Keratinocyte (primary cell): Measurements from ENCODE around the gene TAOK2. TPM values are rescaled to one million over a fixed set of nuclear protein-coding genes. Genes with fewer than 3 reads are reported as not detected.

Experiments used
- DNase-seq: peaks from one replicate; pipeline ENCODE4 v3.0.0-alpha.2; 2011; ENCODE audit warnings: low read depth, missing footprints, low spot score
- FAIRE-seq: peaks from 2 replicates; lab custom pipeline; 2011; peaks lifted over from hg19 to GRCh38; lab: Jason Lieb, UNC
- H2AFZ ChIP-seq: 2 replicates; pipeline ENCODE4 v1.6.0; 2012; ENCODE audit warnings: low read length, control low read depth, inconsistent platforms; ENCODE audit not compliant: control insufficient read depth
- H3K27ac ChIP-seq: 2 replicates; pipeline ENCODE4 v1.5.1; 2011; ENCODE audit warnings: low read length; ENCODE audit not compliant: control insufficient read depth, insufficient read depth
- H3K27me3 ChIP-seq: 3 replicates; pipeline ENCODE4 v1.6.0; 2011; ENCODE audit warnings: low read length; ENCODE audit not compliant: control insufficient read depth, insufficient read depth; ENCODE audit errors: extremely low read depth
- H3K36me3 ChIP-seq, 2 experiments: 2 replicates in 1 of 2; 3 replicates in 1 of 2; pipeline ENCODE4 v1.5.1; 2011; ENCODE audit warnings: low read length in 2 of 2, mild to moderate bottlenecking in 1 of 2; ENCODE audit not compliant: control insufficient read depth in 2 of 2, insufficient read depth in 2 of 2; ENCODE audit errors: extremely low read depth in 1 of 2
- H3K4me1 ChIP-seq: 3 replicates; pipeline ENCODE4 v1.5.1; 2011; ENCODE audit warnings: low read length; ENCODE audit not compliant: control insufficient read depth, insufficient read depth; ENCODE audit errors: extremely low read depth
- H3K4me2 ChIP-seq: 3 replicates; pipeline ENCODE4 v1.6.0; 2011; ENCODE audit warnings: low read depth, low read length; ENCODE audit not compliant: control insufficient read depth, insufficient read depth; ENCODE audit errors: extremely low read depth
- H3K4me3 ChIP-seq, 3 experiments: fragments of 200-600 bp in 1 of 3; sonication (generic) in 1 of 3; 2 replicates in 2 of 3; 3 replicates in 1 of 3; pipeline ENCODE4 v1.5.1; 2011 to 2016; ENCODE audit warnings: low read length in 3 of 3, mild to moderate bottlenecking in 3 of 3, control low read depth in 2 of 3, inconsistent platforms in 1 of 3, low read depth in 1 of 3, mixed read lengths in 1 of 3, mixed run types in 1 of 3, moderate library complexity in 1 of 3; ENCODE audit not compliant: control insufficient read depth in 2 of 3, insufficient read depth in 2 of 3; ENCODE audit errors: extremely low read depth in 1 of 3
- H3K79me2 ChIP-seq: 2 replicates; pipeline ENCODE4 v1.6.0; 2012; ENCODE audit warnings: low read length; ENCODE audit not compliant: control insufficient read depth, insufficient read depth
- H3K9ac ChIP-seq: 3 replicates; pipeline ENCODE4 v1.6.0; 2011; ENCODE audit warnings: low read length; ENCODE audit not compliant: control insufficient read depth, insufficient read depth; ENCODE audit errors: extremely low read depth
- H3K9me1 ChIP-seq: 3 replicates; pipeline ENCODE4 v1.6.0; 2011; ENCODE audit warnings: low read length; ENCODE audit not compliant: control insufficient read depth, insufficient read depth; ENCODE audit errors: extremely low read depth
- H3K9me3 ChIP-seq: 2 replicates; pipeline ENCODE4 v1.5.1; 2012; ENCODE audit warnings: low read depth, low read length; ENCODE audit not compliant: control insufficient read depth
- H4K20me1 ChIP-seq: 3 replicates; pipeline ENCODE4 v1.6.0; 2011; ENCODE audit warnings: low read length; ENCODE audit not compliant: control insufficient read depth, insufficient read depth; ENCODE audit errors: extremely low read depth
- EZH2 ChIP-seq: IDR thresholded peaks from one replicate; pipeline ENCODE4 v1.6.1; 2012; ENCODE audit warnings: inconsistent platforms, mild to moderate bottlenecking, low read length, moderate library complexity
- dilution Hi-C: fragments of 300-500 bp; cut with MboI; formaldehyde crosslinking; loops from one replicate; pipeline ENCODE4 v1.7.0; 2020; ENCODE audit warnings: low sequenced_read_pairs; ENCODE audit not compliant: extremely low pct_ligation_motif_present
- polyA plus RNA-seq, 5 experiments: library from polyadenylated mRNA; depleted of rRNA in 3 of 5; stranded (reverse) in 3 of 5; stranded (forward) in 1 of 5; unstranded in 1 of 5; fragments of >200 nt; gene quantifications; 1 replicate in 1 of 5; 2 replicates in 3 of 5; 3 replicates in 1 of 5; pipeline versions ENCODE4 v1.2.1 to v1.2.3, GENCODE V29; 2011 to 2012; ENCODE audit warnings: missing spikeins in 2 of 5, low read depth in 1 of 5, low replicate concordance in 1 of 5
- TF ChIP-seq, protein P1 (sequence below), 3 experiments: IDR thresholded peaks in 1 of 3; conservative IDR thresholded peaks in 1 of 3; optimal IDR thresholded peaks in 1 of 3; 2 replicates in 2 of 3; 3 replicates in 1 of 3; pipeline versions ENCODE3 to v1.5.1; 2011; ENCODE audit warnings: low read length in 3 of 3, mild to moderate bottlenecking in 3 of 3, moderate library complexity in 2 of 3, control low read depth in 1 of 3, inconsistent platforms in 1 of 3; ENCODE audit not compliant: insufficient read depth in 2 of 3; ENCODE audit errors: extremely low read depth in 1 of 3

Gene TAOK2
- polyA plus RNA-seq, 1 donor (not counting 4 experiments of a cell fraction or from before 2014, with no cell fraction given), result 13.8 TPM

DNA sequence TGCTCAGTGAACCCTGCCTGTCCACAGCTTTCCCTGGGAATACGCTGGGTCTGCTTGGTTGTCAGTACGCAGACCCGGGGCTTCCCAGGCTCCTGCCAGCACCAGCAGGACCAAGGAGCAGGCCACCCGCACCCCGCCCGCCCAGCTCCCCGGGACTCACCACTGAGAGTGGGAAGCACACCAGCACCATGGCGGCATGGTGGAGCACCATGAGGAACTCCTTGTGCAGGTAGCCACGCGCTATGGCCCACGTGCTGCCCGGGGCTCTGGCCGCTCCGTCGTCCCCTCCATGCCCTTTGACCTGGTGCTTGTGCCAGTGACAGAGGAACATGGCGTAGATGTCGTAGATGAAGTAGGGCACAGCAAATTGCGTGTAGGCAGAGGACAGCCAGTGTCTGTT is 52.8 kb downstream of the TAOK2 start:
- H3K9ac ChIP-seq, result no peak overlapping the region
- H3K4me1 ChIP-seq, result no peaks in the 10 kb centered on the region
- H3K79me2 ChIP-seq, result no peaks in the 10 kb centered on the region
- peaks cover 31% of the 10 kb centered on the region for H3K27me3 ChIP-seq
- H3K9me1 ChIP-seq, result no peaks in the 10 kb centered on the region
- no peak overlapping the region for H2AFZ ChIP-seq
- FAIRE-seq, result no peak
- dilution Hi-C loops, result no loop called here
- no peaks in the 10 kb centered on the region for H3K9me3 ChIP-seq
- H3K36me3 ChIP-seq, result no peaks in the 10 kb centered on the region
- H3K4me2 ChIP-seq, result no peak overlapping the region
- TF ChIP-seq EZH2, result no peak
- TF ChIP-seq, protein P1, sequence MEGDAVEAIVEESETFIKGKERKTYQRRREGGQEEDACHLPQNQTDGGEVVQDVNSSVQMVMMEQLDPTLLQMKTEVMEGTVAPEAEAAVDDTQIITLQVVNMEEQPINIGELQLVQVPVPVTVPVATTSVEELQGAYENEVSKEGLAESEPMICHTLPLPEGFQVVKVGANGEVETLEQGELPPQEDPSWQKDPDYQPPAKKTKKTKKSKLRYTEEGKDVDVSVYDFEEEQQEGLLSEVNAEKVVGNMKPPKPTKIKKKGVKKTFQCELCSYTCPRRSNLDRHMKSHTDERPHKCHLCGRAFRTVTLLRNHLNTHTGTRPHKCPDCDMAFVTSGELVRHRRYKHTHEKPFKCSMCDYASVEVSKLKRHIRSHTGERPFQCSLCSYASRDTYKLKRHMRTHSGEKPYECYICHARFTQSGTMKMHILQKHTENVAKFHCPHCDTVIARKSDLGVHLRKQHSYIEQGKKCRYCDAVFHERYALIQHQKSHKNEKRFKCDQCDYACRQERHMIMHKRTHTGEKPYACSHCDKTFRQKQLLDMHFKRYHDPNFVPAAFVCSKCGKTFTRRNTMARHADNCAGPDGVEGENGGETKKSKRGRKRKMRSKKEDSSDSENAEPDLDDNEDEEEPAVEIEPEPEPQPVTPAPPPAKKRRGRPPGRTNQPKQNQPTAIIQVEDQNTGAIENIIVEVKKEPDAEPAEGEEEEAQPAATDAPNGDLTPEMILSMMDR (optimal IDR thresholded peaks at IDR 0.05 in 1 of 3, IDR thresholded peaks at IDR 0.05 in 1 of 3, conservative IDR thresholded peaks at IDR 0.05 in 1 of 3; ENCODE audit: extremely low read depth in 1 of 3, insufficient read depth in 2 of 3, low read length in 3 of 3), result no peak
- no peak overlapping the region for H3K4me3 ChIP-seq
- no peaks in the 10 kb centered on the region for H4K20me1 ChIP-seq
- no peak for DNase-seq
- no peak overlapping the region for H3K27ac ChIP-seq

DNA sequence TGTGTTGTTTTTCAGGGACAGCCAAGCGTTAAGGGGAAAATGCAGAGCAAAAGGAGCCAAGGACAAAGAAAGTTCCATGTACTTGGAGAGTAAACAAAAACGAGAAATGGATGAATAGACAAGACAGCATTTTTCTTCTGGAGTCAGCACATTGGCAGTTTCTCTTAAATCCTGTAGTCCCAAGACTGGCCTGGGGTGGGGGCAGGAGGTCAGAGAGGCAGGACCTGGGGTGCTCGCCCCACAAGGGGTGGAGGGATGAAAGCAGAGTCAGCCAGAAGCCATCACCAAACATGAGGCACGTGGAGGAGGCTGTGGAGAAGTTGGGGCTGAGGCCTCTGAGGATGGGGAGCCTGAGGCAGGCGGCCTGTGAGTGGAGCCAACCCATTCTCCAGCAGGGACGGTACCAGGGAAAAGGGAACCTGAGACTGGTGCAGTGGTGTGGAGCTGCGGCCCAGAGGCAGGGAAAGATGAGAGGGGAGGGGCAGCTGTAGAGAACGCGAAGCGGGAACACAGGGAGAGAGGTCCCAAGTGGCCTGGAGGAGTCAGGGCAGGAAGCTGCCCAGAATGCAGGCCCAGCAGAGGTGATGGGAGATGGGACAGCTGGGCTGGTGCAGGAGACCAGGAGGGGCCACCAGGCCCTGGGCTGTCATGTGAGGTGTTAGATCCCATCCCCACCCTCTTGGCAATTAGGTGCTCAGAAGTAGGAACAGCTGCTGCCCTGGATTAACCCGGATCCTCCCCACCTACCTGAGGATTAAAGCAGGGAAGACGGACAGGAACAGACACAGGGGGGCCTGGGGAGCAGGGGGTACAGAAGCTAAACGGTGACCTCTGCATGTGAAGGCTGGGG is 54.1 kb downstream of the TAOK2 start:
- no peak for FAIRE-seq
- H3K27me3 ChIP-seq, result peaks cover 38% of the 10 kb centered on the region
- no peak overlapping the region for H3K9ac ChIP-seq
- no peaks in the 10 kb centered on the region for H3K9me3 ChIP-seq
- no peak overlapping the region for H3K4me2 ChIP-seq
- TF ChIP-seq, protein P1 (optimal IDR thresholded peaks at IDR 0.05 in 1 of 3, IDR thresholded peaks at IDR 0.05 in 1 of 3, conservative IDR thresholded peaks at IDR 0.05 in 1 of 3; ENCODE audit: extremely low read depth in 1 of 3, insufficient read depth in 2 of 3, low read length in 3 of 3), result no peak
- peak; percentile 1 for TF ChIP-seq EZH2
- no peaks in the 10 kb centered on the region for H3K79me2 ChIP-seq
- no peak for DNase-seq
- H3K27ac ChIP-seq, result no peak overlapping the region
- no peaks in the 10 kb centered on the region for H3K36me3 ChIP-seq
- H3K9me1 ChIP-seq, result no peaks in the 10 kb centered on the region
- H4K20me1 ChIP-seq, result no peaks in the 10 kb centered on the region
- no peak overlapping the region for H2AFZ ChIP-seq
- no peak overlapping the region for H3K4me3 ChIP-seq
- dilution Hi-C loops, result no loop called here
- no peaks in the 10 kb centered on the region for H3K4me1 ChIP-seq
